ENCODE data around the gene CBX5. TPM values are rescaled to one million over a fixed set of nuclear protein-coding genes. Genes with fewer than 3 reads are reported as not detected.
"Not testable (repeated sequence)": the region's sequence is repeated elsewhere in the genome, so short reads cannot be mapped to it uniquely, and the experiment has no call there.

Gene CBX5
- total RNA-seq, 1 donor from 2014 or later, result 288 TPM

GRCh38 chr12:54189198-54189539, 90.8 kb downstream of the CBX5 start:
- Mint-ChIP-seq H3K9me3 (no peaks in the 10 kb centered on the region), H3K4me3 (peak overlapping the region; percentile 89), H3K27me3 (ENCODE audit: insufficient read depth, low read depth) (peaks cover 27% of the 10 kb centered on the region), H3K4me1 (peaks cover 11% of the 10 kb centered on the region), H3K27ac (no peak overlapping the region), H3K36me3 (peaks cover 7% of the 10 kb centered on the region)
- DNase-seq (ENCODE audit: low spot score), result no peak
- Histone ChIP-seq H4K20me1 (ENCODE audit: low read depth) (peaks cover 18% of the 10 kb centered on the region), H3K27ac (no peak overlapping the region), H3F3A (ENCODE audit: low read depth) (peaks cover 7% of the 10 kb centered on the region), H3K4me2 (peak overlapping the region; percentile 72), H3K36me3 (no peaks in the 10 kb centered on the region), H3K9ac (no peak overlapping the region), H3K4me3 (peak overlapping the region; percentile 77), H3K79me2 (ENCODE audit: low read depth) (peaks cover 4% of the 10 kb centered on the region), H3K9me3 (ENCODE audit: low read depth) (no peaks in the 10 kb centered on the region), H3K4me1 (no peaks in the 10 kb centered on the region), H2AFZ (replicated peaks) (peak overlapping the region; percentile 58), H3K27me3 (peaks cover 51% of the 10 kb centered on the region)
- no peak for TF ChIP-seq EZH2 (IDR thresholded peaks at IDR 0.05)

GRCh38 chr12:54187075-54187474, 92.8 kb downstream of the CBX5 start:
- H3K4me1 ChIP-seq, result no peaks in the 10 kb centered on the region
- no peak overlapping the region for H3K4me2 ChIP-seq
- peaks cover 30% of the 10 kb centered on the region for H3K27me3 ChIP-seq
- peaks cover 4% of the 10 kb centered on the region for H3K79me2 ChIP-seq (ENCODE audit: low read depth)
- no peaks in the 10 kb centered on the region for H3K9me3 Mint-ChIP-seq
- no peak overlapping the region for H3K27ac ChIP-seq
- H3K4me3 Mint-ChIP-seq, result peak overlapping the region; percentile 46
- H3K4me3 ChIP-seq, result no peak overlapping the region
- H3K36me3 ChIP-seq, result no peaks in the 10 kb centered on the region
- no peak overlapping the region for H3K9ac ChIP-seq
- H3K27me3 Mint-ChIP-seq (ENCODE audit: insufficient read depth, low read depth), result peaks cover 14% of the 10 kb centered on the region
- no peak for DNase-seq (ENCODE audit: low spot score)
- H2AFZ ChIP-seq (replicated peaks), result no peak overlapping the region
- H3K9me3 ChIP-seq (ENCODE audit: low read depth), result no peaks in the 10 kb centered on the region
- TF ChIP-seq EZH2 (IDR thresholded peaks at IDR 0.05) (no peak), EZH2phosphoT487 (IDR thresholded peaks at IDR 0.05) (no peak)
- TF ChIP-seq, protein P1, sequence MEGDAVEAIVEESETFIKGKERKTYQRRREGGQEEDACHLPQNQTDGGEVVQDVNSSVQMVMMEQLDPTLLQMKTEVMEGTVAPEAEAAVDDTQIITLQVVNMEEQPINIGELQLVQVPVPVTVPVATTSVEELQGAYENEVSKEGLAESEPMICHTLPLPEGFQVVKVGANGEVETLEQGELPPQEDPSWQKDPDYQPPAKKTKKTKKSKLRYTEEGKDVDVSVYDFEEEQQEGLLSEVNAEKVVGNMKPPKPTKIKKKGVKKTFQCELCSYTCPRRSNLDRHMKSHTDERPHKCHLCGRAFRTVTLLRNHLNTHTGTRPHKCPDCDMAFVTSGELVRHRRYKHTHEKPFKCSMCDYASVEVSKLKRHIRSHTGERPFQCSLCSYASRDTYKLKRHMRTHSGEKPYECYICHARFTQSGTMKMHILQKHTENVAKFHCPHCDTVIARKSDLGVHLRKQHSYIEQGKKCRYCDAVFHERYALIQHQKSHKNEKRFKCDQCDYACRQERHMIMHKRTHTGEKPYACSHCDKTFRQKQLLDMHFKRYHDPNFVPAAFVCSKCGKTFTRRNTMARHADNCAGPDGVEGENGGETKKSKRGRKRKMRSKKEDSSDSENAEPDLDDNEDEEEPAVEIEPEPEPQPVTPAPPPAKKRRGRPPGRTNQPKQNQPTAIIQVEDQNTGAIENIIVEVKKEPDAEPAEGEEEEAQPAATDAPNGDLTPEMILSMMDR (IDR thresholded peaks at IDR 0.05), result no peak
- peaks cover 11% of the 10 kb centered on the region for H3K4me1 Mint-ChIP-seq
- peaks cover 7% of the 10 kb centered on the region for H3F3A ChIP-seq (ENCODE audit: low read depth)
- peaks cover 9% of the 10 kb centered on the region for H3K36me3 Mint-ChIP-seq
- no peak overlapping the region for H3K27ac Mint-ChIP-seq
- H4K20me1 ChIP-seq (ENCODE audit: low read depth), result peaks cover 28% of the 10 kb centered on the region

DNA sequence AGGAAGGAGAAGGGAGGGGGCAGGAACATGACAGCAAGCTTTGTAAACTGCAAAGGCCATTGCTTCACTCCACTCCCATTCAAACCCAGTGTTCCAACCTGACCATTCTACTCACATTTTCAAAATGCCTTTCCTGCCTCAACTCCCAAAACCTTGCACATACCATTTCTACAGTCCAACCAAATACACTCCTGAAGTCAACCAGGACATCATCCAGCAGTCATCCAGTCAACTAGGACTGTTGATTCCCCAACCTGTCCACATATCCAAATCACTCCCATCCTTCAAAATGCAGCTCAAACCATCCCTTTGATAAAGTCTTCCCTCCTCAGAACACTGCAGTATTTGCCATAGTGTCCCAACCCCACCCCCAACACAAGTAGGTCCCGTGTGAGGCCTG, 94.0 kb downstream of the CBX5 start:
- peaks cover 7% of the 10 kb centered on the region for H3F3A ChIP-seq (ENCODE audit: low read depth)
- no peaks in the 10 kb centered on the region for H3K4me1 ChIP-seq
- H3K27me3 ChIP-seq, result peaks cover 19% of the 10 kb centered on the region
- peaks cover 28% of the 10 kb centered on the region for H4K20me1 ChIP-seq (ENCODE audit: low read depth)
- no peak overlapping the region for H3K9ac ChIP-seq
- no peak overlapping the region for H3K27ac Mint-ChIP-seq
- H3K9me3 ChIP-seq (ENCODE audit: low read depth), result no peaks in the 10 kb centered on the region
- TF ChIP-seq EZH2phosphoT487 (IDR thresholded peaks at IDR 0.05) (no peak), EZH2 (IDR thresholded peaks at IDR 0.05) (no peak)
- TF ChIP-seq, protein P1 (IDR thresholded peaks at IDR 0.05), result no peak
- no peak overlapping the region for H3K27ac ChIP-seq
- peaks cover 11% of the 10 kb centered on the region for H3K4me1 Mint-ChIP-seq
- H3K36me3 ChIP-seq, result no peaks in the 10 kb centered on the region
- H2AFZ ChIP-seq (replicated peaks), result no peak overlapping the region
- peaks cover 4% of the 10 kb centered on the region for H3K79me2 ChIP-seq (ENCODE audit: low read depth)
- DNase-seq (ENCODE audit: low spot score), result no peak
- H3K4me2 ChIP-seq, result no peak overlapping the region
- H3K4me3 ChIP-seq, result no peak overlapping the region
- peaks cover 13% of the 10 kb centered on the region for H3K36me3 Mint-ChIP-seq
- H3K27me3 Mint-ChIP-seq (ENCODE audit: insufficient read depth, low read depth), result peaks cover 9% of the 10 kb centered on the region
- no peaks in the 10 kb centered on the region for H3K9me3 Mint-ChIP-seq
- H3K4me3 Mint-ChIP-seq, result peak overlapping the region; percentile 18

GRCh38 chr12:54185297-54185696, 94.6 kb downstream of the CBX5 start:
- not testable (repeated sequence) for H3K4me3 Mint-ChIP-seq; H3K27me3 Mint-ChIP-seq (ENCODE audit: insufficient read depth, low read depth); H3K9me3 ChIP-seq (ENCODE audit: low read depth)

More at GRCh38 chr12:54185297-54185696, 94.6 kb downstream of the CBX5 start:
- Mint-ChIP-seq H3K36me3 (peaks cover 13% of the 10 kb centered on the region), H3K4me1 (peaks cover 11% of the 10 kb centered on the region)
- H2AFZ ChIP-seq (replicated peaks); H3K9me3 Mint-ChIP-seq; H3F3A ChIP-seq (ENCODE audit: low read depth); H3K79me2 ChIP-seq (ENCODE audit: low read depth); H3K27ac Mint-ChIP-seq; H3K27ac ChIP-seq; DNase-seq (ENCODE audit: low spot score); H3K4me3 ChIP-seq; H3K4me1 ChIP-seq; H3K9ac ChIP-seq; H3K4me2 ChIP-seq; H3K36me3 ChIP-seq: not testable (repeated sequence)
- Histone ChIP-seq H3K27me3 (peaks cover 16% of the 10 kb centered on the region), H4K20me1 (ENCODE audit: low read depth) (peaks cover 28% of the 10 kb centered on the region)

All from neural progenitor cell (in vitro differentiated cells).